DMS53 (cell line): ENCODE measurements around the gene PRRC2A.
A peak's percentile ranks its signal among the peaks of the same experiment; 100 is the strongest.

ENCODE experiments used
- DNase-seq: peaks from one replicate; lab custom pipeline; 2025; lab: John Stamatoyannopoulos, UW

PRRC2A gene

GRCh38 chr6:31626952-31627351, 6.4 kb downstream of the PRRC2A start:
- DNase-seq, result no peak

GRCh38 chr6:31627690-31628287, 7.3 kb downstream of the PRRC2A start:
- no peak for DNase-seq

DNA sequence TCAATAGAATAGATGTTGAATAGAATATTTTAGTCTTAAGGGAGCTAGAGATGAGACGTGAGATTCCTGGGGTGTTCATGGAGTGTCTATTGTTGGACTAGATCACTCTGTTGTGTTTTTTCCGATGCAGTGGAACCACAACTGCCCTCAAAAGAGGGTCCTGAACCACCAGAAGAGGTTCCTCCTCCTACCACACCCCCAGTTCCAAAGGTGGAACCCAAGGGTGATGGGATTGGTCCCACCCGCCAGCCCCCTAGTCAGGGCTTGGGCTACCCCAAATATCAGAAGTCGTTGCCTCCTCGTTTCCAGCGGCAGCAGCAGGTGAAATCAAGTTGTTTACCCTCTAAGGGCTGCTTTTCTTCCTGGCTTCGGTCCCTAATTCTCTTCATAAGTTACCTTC, 8.5 kb downstream of the PRRC2A start:
- no peak for DNase-seq

DNA sequence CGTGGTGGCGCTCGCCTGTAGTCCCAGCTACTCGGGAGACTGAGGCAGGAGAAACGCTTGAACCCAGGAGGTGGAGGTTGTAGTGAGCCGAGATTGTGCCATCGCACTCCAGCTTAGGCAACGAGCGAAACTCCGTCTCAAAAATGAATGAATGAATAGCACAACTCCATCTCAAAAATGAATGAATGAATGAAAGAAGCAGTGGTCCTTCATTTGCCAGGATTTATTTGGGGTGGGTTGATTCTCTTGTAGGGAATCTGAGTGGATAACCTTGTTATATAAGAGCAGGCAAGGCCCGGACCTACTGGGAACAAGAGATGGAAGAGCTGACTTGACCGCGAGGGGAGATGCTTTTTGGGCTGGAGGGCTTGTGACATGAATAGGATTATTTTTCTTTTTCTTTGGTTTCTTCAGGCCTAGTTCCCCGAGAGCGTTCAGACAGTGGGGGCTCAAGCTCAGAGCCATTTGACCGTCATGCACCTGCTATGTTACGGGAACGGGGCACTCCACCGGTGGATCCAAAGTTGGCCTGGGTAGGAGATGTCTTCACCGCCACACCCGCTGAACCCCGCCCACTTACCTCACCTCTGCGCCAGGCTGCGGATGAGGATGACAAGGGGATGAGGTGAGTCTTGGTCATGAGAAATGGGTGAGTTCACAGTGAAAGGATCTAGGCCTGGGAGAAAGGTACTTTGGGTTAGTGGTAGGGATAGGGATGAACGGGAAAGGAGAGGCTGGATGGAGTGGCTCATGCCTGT, 9.8 kb downstream of the PRRC2A start:
- DNase-seq, result no peak

GRCh38 chr6:31631209-31631608, 10.7 kb downstream of the PRRC2A start:
- no peak for DNase-seq

GRCh38 chr6:31631681-31632278, 11.3 kb downstream of the PRRC2A start:
- no peak for DNase-seq

DNA sequence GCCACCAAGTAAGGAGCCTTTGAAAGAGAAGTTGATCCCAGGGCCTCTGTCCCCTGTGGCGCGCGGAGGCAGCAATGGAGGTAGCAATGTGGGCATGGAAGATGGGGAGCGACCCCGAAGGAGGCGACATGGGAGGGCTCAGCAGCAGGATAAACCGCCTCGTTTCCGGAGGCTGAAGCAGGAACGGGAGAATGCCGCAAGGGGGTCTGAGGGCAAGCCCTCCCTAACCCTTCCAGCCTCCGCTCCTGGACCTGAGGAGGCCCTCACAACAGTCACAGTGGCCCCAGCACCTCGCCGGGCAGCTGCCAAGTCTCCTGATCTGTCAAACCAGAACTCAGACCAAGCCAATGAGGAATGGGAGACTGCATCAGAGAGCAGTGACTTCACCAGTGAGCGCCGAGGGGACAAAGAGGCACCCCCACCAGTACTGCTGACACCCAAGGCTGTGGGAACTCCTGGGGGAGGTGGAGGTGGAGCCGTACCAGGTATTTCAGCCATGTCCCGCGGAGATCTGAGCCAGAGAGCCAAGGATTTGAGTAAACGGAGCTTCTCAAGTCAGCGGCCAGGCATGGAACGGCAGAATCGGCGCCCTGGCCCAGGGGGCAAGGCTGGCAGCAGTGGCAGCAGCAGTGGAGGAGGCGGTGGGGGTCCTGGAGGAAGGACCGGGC, 11.9 kb downstream of the PRRC2A start:
- no peak for DNase-seq

DNA sequence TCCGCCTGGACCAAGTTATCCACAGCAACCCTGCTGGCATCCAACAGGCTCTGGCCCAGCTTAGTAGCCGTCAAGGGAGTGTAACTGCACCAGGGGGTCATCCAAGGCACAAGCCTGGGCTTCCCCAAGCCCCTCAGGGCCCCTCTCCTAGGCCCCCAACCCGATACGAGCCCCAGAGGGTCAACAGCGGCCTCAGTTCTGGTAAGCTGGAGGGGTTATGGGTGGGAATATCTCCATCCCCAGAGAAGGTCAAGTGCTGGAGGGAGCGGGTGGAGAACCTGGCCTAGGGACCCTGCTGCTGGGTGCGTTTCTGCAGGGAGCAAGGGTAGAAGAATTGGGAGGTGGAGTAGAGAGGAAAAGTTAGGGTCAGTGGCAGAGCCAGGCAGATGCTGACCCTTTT, 12.9 kb downstream of the PRRC2A start:
- no peak for DNase-seq

DNA sequence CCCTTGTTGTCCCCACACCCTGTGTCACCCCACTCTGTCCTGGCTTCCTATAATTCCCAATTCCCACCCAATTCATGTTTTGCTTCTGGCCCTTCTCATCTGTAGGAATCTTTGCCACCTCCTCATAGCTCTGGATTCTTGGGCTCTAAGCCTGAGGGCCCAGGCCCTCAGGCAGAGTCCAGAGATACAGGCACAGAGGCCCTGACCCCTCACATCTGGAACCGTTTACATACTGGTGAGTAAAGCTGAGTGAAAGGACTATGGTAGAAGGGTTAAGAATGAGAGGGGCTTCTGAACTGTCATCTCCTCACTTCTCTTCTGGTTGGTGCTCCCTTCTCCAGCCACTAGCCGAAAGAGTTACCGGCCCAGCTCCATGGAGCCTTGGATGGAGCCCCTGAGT, 13.6 kb downstream of the PRRC2A start:
- DNase-seq, result no peak

DNA sequence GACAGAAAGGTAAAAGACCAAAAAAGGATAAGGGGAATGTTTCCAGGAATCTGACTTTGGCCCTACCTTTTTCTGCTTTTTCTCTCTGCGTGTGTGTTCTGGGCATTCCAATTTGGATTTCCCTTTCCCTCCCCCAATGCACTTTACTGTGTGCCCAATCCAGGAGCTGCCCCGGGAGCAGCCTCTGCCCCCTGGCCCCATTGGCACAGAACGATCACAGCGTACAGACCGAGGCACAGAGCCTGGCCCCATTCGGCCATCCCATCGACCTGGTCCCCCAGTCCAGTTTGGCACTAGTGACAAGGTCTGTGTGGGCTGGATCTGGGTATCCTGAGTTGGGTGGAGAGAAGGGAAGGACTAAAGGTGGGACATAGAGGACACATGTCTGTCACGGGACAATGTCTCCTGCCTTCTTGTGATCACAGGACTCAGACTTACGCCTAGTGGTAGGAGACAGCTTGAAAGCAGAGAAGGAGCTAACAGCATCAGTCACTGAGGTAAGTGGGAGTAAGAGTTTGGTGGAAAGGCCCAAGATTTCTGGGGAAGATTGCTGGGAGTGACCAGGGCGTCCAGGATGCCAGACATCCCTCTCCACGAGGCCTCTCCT, 14.6 kb downstream of the PRRC2A start:
- DNase-seq, result no peak

DNA sequence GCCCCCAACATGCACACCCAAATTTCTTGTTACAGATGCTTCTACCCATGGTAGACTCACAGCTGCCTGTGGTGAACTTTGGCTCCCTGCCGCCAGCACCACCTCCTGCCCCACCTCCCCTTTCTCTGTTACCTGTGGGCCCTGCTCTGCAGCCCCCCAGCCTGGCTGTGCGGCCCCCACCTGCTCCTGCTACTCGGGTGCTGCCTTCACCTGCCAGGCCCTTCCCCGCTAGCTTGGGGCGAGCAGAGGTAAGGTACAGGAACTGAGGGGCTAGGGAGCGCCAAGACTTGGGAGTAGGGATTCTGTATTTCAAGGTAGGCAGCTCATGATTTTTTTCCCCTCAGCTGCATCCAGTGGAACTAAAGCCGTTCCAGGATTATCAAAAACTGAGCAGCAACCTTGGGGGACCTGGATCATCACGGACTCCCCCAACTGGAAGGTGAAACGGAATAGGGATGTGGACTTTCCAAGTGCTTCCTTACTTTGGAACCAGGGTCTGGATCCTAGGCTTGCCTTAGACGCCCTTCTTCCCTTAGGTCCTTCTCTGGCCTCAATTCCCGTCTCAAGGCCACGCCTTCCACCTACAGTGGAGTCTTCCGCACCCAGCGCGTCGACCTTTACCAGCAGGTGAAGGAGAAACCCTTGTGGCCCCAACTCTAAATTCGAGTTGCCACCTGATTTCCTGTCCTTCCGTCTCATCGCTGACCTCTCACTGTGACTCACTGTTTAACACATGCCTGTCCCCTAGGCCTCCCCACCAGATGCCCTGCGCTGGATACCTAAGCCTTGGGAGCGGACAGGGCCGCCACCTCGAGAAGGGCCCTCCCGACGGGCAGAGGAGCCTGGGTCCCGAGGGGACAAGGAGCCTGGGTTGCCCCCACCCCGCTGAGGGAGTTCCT, 16.4 kb downstream of the PRRC2A start:
- peak; percentile 35 for DNase-seq

- DNase-seq, result no peak
Observed at GRCh38 chr6:31639043-31639442, 18.5 kb downstream of the PRRC2A start.

- DNase-seq, result no peak
Observed at GRCh38 chr6:31639449-31639861, 18.9 kb downstream of the PRRC2A start.

DNA sequence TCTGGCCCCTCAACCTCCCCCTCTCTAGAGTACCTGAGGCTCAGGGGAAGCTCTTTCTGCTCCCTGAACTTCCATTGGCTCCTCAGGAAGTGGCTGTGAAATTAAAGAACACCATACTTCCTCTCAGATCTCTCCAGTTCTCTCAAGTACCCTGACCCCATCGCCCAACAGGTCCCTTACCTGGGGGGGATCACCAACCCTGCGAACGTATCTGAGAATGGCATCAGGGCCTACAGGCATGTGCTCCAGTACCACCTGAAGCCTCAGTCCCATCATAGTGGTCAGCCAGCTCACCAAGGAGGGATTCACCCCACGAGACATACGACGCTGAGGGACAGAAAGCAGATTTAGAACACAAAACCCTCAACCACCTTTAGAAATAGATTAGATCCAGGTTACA, 20.1 kb downstream of the PRRC2A start:
- DNase-seq, result no peak

DNA sequence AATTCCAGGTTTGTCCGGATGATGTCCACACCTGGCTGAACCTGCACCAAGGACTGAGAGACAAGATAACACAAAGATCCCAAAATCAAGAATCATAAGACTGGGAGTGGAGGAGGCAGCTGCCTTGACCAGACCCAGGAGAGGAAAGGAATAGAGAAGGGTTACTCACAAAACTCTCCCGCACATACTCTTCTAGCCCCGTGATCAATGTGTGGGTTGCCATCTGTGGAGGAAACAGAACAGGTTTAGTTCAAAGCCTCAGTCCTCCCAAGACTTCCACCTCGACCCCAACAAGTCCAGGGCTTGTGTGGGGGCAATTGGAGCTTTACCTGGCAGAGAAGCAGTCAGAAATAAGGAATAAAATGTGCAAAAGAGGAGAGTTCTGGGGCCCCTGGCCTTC, 20.9 kb downstream of the PRRC2A start:
- no peak for DNase-seq

GRCh38 chr6:31642798-31643570, 22.5 kb downstream of the PRRC2A start:
- no peak for DNase-seq

GRCh38 chr6:31643818-31644454, 23.4 kb downstream of the PRRC2A start:
- peak; percentile 26 for DNase-seq

- DNase-seq, result no peak
Observed at GRCh38 chr6:31645325-31645724, 24.8 kb downstream of the PRRC2A start.

DNA sequence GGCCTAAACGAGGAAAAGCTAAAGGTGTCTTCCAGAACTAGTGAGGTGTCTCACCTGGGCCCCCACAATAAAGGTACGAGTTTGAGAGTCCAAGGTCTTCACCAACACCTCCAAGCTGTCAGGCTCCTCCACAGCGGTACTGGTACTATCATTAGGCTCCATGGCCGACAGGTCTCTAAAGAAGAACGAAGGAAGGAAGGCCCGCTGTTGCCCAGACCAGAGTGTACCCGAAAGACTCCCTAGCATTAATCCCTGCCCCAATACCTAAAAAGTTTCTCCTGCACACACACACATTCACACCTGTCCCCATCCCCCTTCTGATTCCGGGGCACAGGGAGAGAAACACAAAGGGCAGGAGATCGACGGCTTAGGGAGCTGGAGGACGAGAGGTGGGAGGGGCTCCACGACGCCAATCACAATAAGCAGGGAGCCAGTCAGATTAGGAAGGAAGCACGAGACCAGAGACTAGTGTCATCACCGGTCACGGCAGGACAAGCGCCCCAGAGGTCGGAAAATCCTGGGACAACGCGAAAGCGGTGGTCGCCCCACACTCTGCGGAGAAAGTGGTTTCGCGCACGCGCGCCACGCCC, 31.2 kb downstream of the PRRC2A start:
- peak; percentile 93 for DNase-seq
